GM19035 (cell line): Measurements from ENCODE around the gene OXER1.
A peak's percentile ranks its signal among the peaks of the same experiment; 100 is the strongest.

Source experiments
- ATAC-seq: cut with Tn5 transposase; IDR thresholded peaks from one replicate; pipeline ENCODE4 v1.9.1; 2021; ENCODE audit not compliant: unreplicated experiment

Gene OXER1

GRCh38 chr2:42770288-42771131 is 6.6 kb upstream of the OXER1 start:
- no peak for ATAC-seq

DNA sequence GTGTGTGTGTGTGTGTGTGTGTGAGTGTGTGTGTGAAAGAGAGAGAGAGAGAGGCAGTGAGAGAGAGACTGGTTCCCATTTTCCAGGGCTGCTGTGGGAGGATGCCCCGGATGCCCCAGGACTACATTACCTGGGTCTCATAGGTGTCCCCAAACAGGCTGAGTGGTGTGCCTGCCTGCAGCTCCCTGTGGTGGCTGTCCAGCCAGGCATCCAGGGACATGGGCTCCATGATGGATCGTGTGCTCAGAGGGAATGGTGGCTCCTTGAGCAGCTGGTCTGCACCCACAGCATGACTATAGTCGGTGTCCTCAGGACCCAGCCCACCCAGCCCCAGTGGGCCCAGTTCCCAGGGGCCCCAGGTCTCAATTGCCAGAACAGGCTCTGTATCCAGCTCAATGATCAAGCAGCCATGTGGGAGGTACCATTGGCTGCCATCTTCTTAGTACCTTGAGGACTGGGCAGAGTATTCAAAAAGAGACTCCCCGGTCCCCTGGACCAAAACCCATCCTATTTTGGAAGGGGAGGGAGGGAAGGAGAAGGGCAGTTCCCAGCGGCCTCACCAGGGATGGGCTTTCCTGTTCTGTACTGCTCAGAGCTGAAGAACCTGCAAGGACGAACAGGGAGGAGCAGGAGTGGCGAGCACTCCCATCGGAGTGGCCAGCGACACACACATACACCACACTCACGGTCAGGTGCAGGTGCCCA is 5.8 kb upstream of the OXER1 start:
- ATAC-seq, result no peak

DNA sequence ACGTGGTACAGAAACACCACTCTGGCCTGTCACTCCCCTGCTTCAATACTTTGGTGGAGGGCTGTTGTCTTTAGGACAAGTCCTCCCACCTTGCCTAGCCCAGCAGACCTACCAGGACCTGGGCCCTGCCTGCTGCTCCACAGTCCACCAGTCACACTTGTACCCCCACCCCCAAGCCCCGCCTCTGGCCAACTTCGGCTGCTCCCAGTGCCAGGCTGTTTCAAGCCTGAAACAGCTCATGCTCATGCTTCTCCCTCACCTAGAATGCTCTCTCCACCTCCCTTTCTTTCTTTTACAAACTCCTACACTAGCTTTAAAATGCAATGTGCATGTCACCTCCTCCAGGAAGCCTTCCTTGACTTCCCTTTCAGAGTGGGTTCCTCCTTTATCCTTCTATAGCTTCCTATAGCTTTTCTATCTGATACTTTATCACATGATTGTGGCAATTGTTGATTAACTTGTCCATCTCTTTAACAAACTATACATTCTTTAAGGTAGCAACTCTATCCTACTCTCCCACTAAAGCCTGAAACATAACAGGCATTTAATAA is 4.8 kb upstream of the OXER1 start:
- no peak for ATAC-seq

DNA sequence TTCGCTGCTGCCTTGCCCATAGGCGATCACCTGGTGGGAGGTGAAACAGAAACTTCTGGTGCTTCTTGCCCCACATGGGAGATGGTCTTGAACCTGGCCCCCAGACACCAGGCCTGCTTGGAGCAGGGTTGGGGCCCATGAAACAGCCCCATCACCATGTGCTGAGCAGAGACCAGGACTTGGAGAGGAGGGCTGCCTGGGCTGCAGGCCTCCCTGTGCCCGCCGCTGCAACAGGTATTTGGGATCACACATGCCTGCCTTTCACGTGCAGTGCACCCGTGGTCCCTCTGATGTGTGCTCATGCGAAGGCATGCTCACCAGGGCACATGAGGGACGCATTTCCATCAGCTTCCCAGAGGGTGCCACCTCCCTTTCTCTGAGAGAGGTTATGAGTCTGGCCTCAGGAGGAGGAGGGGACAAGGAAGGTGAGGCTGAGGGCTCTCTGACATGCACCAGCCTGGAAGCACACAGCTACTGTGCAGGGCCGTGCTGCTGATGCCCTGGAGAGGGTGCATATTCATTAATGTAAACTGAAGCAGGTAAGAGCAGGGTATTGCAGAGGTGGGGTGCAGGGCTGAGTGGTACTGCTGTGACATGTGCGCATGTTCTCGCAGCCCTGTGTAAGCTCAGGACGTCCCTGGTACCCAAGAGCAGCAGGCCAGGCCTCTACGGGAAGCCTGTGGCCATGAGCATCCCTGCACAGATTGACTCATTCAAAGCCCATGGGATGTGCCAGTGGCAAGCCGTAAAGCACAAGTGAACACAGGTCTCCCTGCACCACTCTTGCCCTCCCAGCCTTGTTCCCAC is 4.2 kb upstream of the OXER1 start:
- ATAC-seq, result no peak

DNA sequence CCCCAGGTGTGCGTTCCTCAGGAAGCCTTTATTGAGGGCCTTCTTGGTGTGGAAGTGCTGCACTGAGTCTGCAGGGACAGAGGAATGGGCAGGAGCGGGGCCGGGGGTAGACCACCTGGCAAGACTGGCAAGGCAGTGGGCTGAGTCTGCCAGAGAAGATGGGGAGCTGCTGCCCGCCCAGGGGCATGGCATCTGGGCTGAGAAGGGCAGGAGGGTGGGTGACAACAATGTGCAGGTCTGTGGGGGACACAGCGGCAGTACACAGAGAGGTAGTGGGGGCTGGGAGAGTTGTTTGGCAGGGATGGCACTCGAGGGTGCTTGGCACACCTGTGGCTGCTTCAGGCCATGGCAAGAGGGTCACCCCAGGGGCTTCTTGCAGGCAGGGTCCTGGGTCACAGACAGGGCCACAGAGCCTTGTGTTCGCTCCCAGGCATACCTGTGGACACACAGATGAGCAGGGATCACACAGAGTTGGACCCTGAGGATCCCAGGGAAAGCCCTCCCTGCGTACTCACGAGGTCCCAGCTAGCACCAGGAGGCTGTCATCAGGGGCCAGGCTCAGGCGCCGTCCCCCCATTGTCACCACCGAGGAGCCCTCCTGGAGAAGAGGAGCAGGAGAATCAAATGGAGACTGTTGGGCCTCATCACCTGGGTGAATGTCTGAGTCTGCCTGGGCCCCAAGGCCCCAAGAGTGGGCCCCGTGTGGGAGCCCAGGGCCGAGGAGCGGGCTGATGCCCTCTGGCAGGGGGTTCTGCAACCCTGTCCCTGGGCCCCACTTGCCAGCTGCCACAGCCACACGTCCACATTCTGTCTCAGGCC is 3.4 kb upstream of the OXER1 start:
- no peak for ATAC-seq

GRCh38 chr2:42765686-42766085 is 1.8 kb upstream of the OXER1 start:
- no peak for ATAC-seq

DNA sequence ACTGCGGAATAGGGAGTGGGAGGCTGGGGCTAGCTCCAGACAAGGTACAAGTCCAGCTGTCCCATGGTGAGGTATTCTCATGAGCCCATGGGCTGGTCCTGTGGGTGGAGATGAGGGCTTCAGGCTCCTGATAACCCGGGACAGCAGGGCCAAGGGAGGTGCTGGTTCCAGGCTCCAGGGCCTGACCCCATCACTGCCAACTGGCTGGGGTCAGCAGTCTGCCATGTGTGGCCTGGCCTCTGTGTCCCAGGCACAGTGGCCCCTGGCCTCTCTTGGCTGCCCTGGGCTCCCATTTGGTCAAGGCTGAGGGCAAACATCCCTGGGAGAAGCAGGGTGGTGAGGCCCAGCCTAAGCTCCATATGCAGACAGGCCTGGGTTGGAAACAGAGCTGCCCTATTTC is 966 bp upstream of the OXER1 start:
- no peak for ATAC-seq

- ATAC-seq, result no peak
These were observed 821 bp downstream of the OXER1 start for GRCh38 chr2:42762823-42763804.

DNA sequence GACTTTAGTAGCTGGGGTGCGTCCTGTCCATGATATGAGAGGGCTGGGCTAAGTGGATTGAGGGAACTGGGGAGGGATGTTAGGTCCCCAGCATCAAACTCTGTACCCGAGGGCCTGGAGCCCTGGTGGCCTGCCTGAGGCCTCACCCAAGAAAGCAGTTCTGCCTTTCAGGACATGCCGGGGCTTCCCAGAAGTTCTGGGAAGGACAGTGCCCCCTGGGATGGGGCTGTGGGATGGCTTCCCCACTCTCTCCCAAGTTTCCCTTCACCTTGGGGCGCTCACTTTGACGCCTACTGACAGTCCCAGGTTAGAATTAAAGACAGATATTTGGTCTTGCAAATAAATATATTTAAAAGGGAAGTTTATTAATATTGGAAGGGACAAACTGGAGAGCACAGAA is 1.8 kb downstream of the OXER1 start:
- ATAC-seq, result no peak

DNA sequence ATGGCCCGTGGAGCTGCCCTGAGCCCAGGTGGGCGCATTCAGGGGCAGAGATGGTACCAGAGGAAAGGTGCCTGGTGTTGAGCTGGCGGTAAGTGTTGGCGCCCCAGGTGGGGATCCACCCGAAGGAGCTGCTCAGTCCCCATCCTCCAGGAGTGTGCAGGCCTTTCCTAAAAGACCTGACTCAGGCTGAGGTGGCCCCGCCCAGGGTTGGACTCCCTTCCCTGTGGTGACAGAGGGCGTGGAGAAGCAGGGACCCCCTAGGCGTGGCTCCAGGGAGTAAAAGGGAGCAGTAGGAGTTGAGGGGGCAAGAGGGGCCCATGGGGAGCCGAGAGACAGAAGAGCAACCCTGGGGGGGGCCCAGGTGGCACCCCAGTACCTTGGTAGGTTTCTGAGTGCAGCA is 2.4 kb downstream of the OXER1 start:
- ATAC-seq, result no peak

DNA sequence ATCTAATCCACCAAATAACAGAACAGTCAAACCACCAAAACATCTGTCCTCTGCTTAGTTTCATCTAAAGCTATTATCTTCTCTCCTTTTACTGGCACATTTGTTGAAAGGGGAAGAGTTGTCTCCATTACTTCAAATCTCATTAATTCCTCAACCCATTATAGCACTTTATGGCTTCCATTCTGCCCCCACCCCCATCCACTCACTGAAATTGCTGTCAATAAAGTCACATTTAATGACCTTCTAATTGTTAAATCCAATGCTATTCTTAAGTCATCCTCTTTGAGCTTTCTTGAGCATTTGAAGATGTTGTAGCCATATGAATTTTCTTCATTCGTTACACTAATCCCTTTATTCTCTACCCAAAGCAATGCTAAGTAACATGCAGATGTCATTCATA is 5.2 kb downstream of the OXER1 start:
- no peak for ATAC-seq

- no peak for ATAC-seq
These were observed 5.8 kb downstream of the OXER1 start for GRCh38 chr2:42757981-42758740.

GRCh38 chr2:42756966-42757513 is 6.9 kb downstream of the OXER1 start:
- ATAC-seq, result no peak

DNA sequence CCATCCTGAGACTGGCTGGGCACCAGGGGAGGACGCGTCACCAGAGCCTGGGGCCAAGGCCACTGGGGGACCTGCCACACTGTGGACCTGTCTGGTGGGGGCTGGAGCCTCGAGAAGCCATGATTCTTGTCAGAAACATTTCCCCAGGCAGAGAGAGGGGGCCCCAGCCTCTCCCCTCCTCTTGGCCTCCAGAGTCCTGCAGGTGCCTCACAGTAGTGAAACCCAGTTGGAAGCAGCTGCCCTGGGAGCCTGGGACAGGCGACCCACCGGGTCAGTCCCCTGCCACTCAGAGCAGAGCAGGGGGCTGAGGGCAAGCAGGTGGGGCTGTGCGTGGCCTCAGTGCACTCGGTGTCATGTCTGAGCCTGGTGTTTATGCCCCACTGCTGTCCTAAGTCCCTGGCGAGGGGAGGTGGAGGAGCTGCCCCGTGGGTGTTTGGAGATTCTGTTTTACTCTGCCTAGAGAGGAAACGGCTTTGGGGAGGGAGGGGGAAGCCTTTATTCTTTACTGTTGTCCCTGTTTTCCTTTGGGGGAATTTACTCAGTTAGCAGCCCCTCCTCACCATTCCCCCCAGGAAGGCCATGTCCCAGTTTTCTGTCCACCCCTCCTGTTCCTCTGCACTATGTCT is 7.7 kb downstream of the OXER1 start:
- no peak for ATAC-seq

GRCh38 chr2:42755191-42755880 is 8.6 kb downstream of the OXER1 start:
- no peak for ATAC-seq

- ATAC-seq, result no peak
These were observed 9.2 kb downstream of the OXER1 start for GRCh38 chr2:42754776-42755140.

DNA sequence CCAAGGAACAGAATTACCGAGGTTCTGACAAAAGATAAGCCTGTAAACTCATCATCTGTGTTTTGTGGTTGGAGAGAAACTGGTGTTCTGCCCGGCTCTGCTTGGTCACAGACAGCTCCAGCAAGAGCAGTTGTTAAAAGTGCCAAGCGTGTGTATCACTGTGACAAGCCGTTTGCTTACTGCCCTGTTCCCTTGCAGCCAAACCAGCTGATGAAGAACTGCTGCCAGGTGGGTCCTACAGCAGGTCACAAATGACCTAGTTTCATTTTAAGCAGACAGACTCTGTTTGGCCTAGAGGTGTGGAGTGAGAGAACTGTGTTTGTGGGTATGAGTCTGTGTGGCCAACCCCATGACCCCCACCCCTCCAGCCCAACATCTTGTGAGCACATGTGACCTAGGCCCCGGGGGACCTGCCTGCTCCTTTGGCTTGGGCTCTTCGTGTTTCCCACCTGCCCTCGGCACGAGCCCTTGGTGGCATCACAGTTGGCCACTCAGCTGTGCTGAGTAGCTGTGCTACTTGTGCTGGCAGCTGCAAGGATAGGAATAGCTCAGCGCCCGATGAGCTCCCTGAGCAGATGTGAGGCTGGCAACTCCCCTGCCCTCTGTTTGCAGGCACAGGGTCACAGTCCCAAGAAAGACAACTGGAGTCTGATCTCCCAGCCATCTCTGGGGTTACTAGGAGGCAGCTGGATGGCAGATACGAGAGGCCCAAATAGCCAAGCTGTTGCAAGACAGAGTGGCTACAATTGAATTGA is 9.7 kb downstream of the OXER1 start:
- peak; percentile 60 for ATAC-seq
